GM23338 (cell line): ENCODE measurements around the gene CDK2. TPM values are rescaled to one million over a fixed set of nuclear protein-coding genes. Genes with fewer than 3 reads are reported as not detected.

Experiments
- ATAC-seq: fragments of 200-7000 bp; cut with Tn5 transposase; 3 replicates; pipeline ENCODE4 v1.9.1; 2020
- DNase-seq: peaks from one replicate; pipeline ENCODE4 v3.0.0-alpha.2; 2015; ENCODE audit warnings: low spot score
- H2AFZ ChIP-seq: fragments of 200-600 bp; sonication (generic); 2 replicates; pipeline ENCODE4 v1.8.0; 2016; ENCODE audit warnings: antibody characterized with exemption, mild to moderate bottlenecking, moderate library complexity
- H3F3A ChIP-seq: fragments of 200-600 bp; sonication (generic); replicated peaks from 2 replicates; pipeline ENCODE4 v1.8.0; 2017; ENCODE audit warnings: antibody characterized with exemption, mixed run types, low read depth
- H3K27ac ChIP-seq: fragments of 200-600 bp; sonication (generic); 2 replicates; pipeline ENCODE4 v1.6.1; 2016; ENCODE audit warnings: low read depth
- H3K27me3 ChIP-seq: fragments of 200-600 bp; sonication (generic); 2 replicates; pipeline ENCODE4 v1.8.0; 2016; ENCODE audit warnings: mild to moderate bottlenecking, mixed run types, moderate library complexity; ENCODE audit not compliant: insufficient read depth
- H3K36me3 ChIP-seq: fragments of 200-600 bp; sonication (generic); 2 replicates; pipeline ENCODE4 v1.8.0; 2016; ENCODE audit warnings: mild to moderate bottlenecking; ENCODE audit not compliant: insufficient read depth
- H3K4me1 ChIP-seq: fragments of 200-600 bp; sonication (generic); 2 replicates; pipeline ENCODE4 v1.8.0; 2016; ENCODE audit warnings: mild to moderate bottlenecking, moderate library complexity; ENCODE audit not compliant: insufficient read depth
- H3K4me2 ChIP-seq: fragments of 200-600 bp; sonication (generic); 2 replicates; pipeline ENCODE4 v1.7.1; 2017; ENCODE audit warnings: mixed run types
- H3K4me3 ChIP-seq: fragments of 200-600 bp; sonication (generic); 2 replicates; pipeline ENCODE4 v1.6.1; 2016; ENCODE audit warnings: mixed run types
- H3K79me2 ChIP-seq: fragments of 200-600 bp; sonication (generic); replicated peaks from 2 replicates; pipeline ENCODE4 v1.8.0; 2017; ENCODE audit warnings: mild to moderate bottlenecking; ENCODE audit not compliant: insufficient read depth
- H3K9me2 ChIP-seq: fragments of 200-600 bp; sonication (generic); 2 replicates; pipeline ENCODE4 v1.8.0; 2017; ENCODE audit not compliant: insufficient read depth
- H4K20me1 ChIP-seq: fragments of 200-600 bp; sonication (generic); replicated peaks from 2 replicates; pipeline ENCODE4 v1.8.0; 2017; ENCODE audit warnings: mild to moderate bottlenecking; ENCODE audit not compliant: insufficient read depth
- H3K27ac Mint-ChIP-seq: 2 replicates; pipeline ENCODE4 v1.8.0; 2020; ENCODE audit warnings: inconsistent platforms, mild to moderate bottlenecking, moderate library complexity, mixed read lengths
- H3K27me3 Mint-ChIP-seq: 3 replicates; pipeline ENCODE4 v1.8.0; 2022; ENCODE audit warnings: low read depth, mild to moderate bottlenecking, moderate library complexity, mixed read lengths, inconsistent platforms; ENCODE audit not compliant: insufficient read depth, poor library complexity
- H3K36me3 Mint-ChIP-seq: 3 replicates; pipeline ENCODE4 v1.8.0; 2021; ENCODE audit warnings: low read depth, mild to moderate bottlenecking, inconsistent platforms, moderate library complexity, mixed read lengths
- H3K4me1 Mint-ChIP-seq: 3 replicates; pipeline ENCODE4 v1.8.0; 2020; ENCODE audit warnings: mild to moderate bottlenecking, inconsistent platforms, mixed read lengths
- H3K4me3 Mint-ChIP-seq: 3 replicates; pipeline ENCODE4 v1.8.0; 2021; ENCODE audit warnings: moderate library complexity, mild to moderate bottlenecking, inconsistent platforms, mixed read lengths
- H3K9me3 Mint-ChIP-seq: 3 replicates; pipeline ENCODE4 v1.8.0; 2020; ENCODE audit warnings: moderate library complexity, mild to moderate bottlenecking, inconsistent platforms, mixed read lengths
- CREB1 ChIP-seq: fragments of 250-450 bp; sonication (Bioruptor Pico); IDR thresholded peaks from 2 replicates; pipeline ENCODE4 v1.5.0; 2020; ENCODE audit warnings: low read depth, mild to moderate bottlenecking, moderate library complexity
- JUNB ChIP-seq: IDR thresholded peaks from one replicate; pipeline ENCODE4 v1.6.1; 2016; ENCODE audit warnings: antibody characterized with exemption; ENCODE audit not compliant: unreplicated experiment
- NANOG ChIP-seq: IDR thresholded peaks from 2 replicates; pipeline ENCODE4 v1.6.1; 2016; ENCODE audit warnings: antibody characterized with exemption, borderline replicate concordance
- REST ChIP-seq: IDR thresholded peaks from one replicate; pipeline ENCODE4 v1.6.1; 2018; ENCODE audit warnings: antibody characterized with exemption; ENCODE audit not compliant: unreplicated experiment
- polyA plus RNA-seq: library from polyadenylated mRNA; unstranded; fragments of >200 nt; fragmentation: Nextera tagmentation; extraction: Ambion mirVana; gene quantifications from 2 replicates; pipeline ENCODE4 v1.2.1, GENCODE V29; 2016
- total RNA-seq: library from RNA; depleted of rRNA; stranded (reverse); fragments of >200 nt; shearing (Covaris generic); gene quantifications from 2 replicates; pipeline ENCODE4 v1.2.3, GENCODE V29; 2014
- TF ChIP-seq, protein P1 (sequence below): fragments of 250-450 bp; sonication (Bioruptor Pico); IDR thresholded peaks from 2 replicates; pipeline ENCODE4 v1.5.0; 2020; ENCODE audit warnings: mild to moderate bottlenecking, moderate library complexity

CDK2 gene
- total and polyA plus RNA-seq, 2 experiments from 2014 or later: 15.2 to 31.0 TPM

GRCh38 chr12:55938826-55939501 is 27.7 kb upstream of the CDK2 start:
- peaks cover 9% of the 10 kb centered on the region for H3K4me1 Mint-ChIP-seq
- peaks cover 8% of the 10 kb centered on the region for H3K4me1 ChIP-seq
- peaks cover 16% of the 10 kb centered on the region for H3K27me3 ChIP-seq
- H3K4me3 Mint-ChIP-seq: no peak overlapping the region
- ATAC-seq (no peak), DNase-seq (no peak)
- H3K9me2 ChIP-seq: no peaks in the 10 kb centered on the region
- no peaks in the 10 kb centered on the region for H3K9me3 Mint-ChIP-seq
- no peak overlapping the region for H3K4me3 ChIP-seq
- no peak overlapping the region for H2AFZ ChIP-seq
- TF ChIP-seq REST (no peak), NANOG (no peak), CREB1 (CRISPR knock-in tag) (no peak), JUNB (no peak)
- TF ChIP-seq, protein P1, sequence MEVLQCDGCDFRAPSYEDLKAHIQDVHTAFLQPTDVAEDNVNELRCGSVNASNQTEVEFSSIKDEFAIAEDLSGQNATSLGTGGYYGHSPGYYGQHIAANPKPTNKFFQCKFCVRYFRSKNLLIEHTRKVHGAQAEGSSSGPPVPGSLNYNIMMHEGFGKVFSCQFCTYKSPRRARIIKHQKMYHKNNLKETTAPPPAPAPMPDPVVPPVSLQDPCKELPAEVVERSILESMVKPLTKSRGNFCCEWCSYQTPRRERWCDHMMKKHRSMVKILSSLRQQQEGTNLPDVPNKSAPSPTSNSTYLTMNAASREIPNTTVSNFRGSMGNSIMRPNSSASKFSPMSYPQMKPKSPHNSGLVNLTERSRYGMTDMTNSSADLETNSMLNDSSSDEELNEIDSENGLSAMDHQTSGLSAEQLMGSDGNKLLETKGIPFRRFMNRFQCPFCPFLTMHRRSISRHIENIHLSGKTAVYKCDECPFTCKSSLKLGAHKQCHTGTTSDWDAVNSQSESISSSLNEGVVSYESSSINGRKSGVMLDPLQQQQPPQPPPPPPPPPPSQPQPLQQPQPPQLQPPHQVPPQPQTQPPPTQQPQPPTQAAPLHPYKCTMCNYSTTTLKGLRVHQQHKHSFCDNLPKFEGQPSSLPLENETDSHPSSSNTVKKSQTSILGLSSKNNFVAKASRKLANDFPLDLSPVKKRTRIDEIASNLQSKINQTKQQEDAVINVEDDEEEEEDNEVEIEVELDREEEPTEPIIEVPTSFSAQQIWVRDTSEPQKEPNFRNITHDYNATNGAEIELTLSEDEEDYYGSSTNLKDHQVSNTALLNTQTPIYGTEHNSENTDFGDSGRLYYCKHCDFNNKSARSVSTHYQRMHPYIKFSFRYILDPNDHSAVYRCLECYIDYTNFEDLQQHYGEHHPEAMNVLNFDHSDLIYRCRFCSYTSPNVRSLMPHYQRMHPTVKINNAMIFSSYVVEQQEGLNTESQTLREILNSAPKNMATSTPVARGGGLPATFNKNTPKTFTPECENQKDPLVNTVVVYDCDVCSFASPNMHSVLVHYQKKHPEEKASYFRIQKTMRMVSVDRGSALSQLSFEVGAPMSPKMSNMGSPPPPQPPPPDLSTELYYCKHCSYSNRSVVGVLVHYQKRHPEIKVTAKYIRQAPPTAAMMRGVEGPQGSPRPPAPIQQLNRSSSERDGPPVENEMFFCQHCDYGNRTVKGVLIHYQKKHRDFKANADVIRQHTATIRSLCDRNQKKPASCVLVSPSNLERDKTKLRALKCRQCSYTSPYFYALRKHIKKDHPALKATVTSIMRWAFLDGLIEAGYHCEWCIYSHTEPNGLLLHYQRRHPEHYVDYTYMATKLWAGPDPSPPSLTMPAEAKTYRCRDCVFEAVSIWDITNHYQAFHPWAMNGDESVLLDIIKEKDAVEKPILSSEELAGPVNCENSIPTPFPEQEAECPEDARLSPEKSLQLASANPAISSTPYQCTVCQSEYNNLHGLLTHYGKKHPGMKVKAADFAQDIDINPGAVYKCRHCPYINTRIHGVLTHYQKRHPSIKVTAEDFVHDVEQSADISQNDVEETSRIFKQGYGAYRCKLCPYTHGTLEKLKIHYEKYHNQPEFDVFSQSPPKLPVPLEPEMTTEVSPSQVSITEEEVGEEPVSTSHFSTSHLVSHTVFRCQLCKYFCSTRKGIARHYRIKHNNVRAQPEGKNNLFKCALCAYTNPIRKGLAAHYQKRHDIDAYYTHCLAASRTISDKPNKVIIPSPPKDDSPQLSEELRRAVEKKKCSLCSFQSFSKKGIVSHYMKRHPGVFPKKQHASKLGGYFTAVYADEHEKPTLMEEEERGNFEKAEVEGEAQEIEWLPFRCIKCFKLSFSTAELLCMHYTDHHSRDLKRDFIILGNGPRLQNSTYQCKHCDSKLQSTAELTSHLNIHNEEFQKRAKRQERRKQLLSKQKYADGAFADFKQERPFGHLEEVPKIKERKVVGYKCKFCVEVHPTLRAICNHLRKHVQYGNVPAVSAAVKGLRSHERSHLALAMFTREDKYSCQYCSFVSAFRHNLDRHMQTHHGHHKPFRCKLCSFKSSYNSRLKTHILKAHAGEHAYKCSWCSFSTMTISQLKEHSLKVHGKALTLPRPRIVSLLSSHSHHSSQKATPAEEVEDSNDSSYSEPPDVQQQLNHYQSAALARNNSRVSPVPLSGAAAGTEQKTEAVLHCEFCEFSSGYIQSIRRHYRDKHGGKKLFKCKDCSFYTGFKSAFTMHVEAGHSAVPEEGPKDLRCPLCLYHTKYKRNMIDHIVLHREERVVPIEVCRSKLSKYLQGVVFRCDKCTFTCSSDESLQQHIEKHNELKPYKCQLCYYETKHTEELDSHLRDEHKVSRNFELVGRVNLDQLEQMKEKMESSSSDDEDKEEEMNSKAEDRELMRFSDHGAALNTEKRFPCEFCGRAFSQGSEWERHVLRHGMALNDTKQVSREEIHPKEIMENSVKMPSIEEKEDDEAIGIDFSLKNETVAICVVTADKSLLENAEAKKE: no peak
- H3K4me2 ChIP-seq: no peak overlapping the region
- H3K36me3 Mint-ChIP-seq: no peaks in the 10 kb centered on the region
- no peaks in the 10 kb centered on the region for H3F3A ChIP-seq
- H4K20me1 ChIP-seq: no peaks in the 10 kb centered on the region
- H3K36me3 ChIP-seq: no peaks in the 10 kb centered on the region
- H3K27ac ChIP-seq: no peak overlapping the region
- no peak overlapping the region for H3K27ac Mint-ChIP-seq
- no peaks in the 10 kb centered on the region for H3K79me2 ChIP-seq
- H3K27me3 Mint-ChIP-seq: peaks cover 18% of the 10 kb centered on the region
